WI38 (cell line): ENCODE data around the gene ANAPC5.

Experiments
- H3K4me3 ChIP-seq: 2 replicates; pipeline ENCODE4 v1.5.1; 2011; ENCODE audit warnings: low read depth, mild to moderate bottlenecking, control low read depth, low read length
- CTCF ChIP-seq: IDR thresholded peaks from 2 replicates; pipeline ENCODE4 v1.5.1; 2012; ENCODE audit warnings: low read depth, mild to moderate bottlenecking, control low read depth, low read length

ANAPC5 gene

GRCh38 chr12:121260091-121260490 lies 92.1 kb downstream of the ANAPC5 start:
- no peak for TF ChIP-seq CTCF
- H3K4me3 ChIP-seq: no peak overlapping the region

- no peak overlapping the region for H3K4me3 ChIP-seq
- no peak for TF ChIP-seq CTCF
Observed at GRCh38 chr12:121259074-121259473, 93.1 kb downstream of the ANAPC5 start.
